Measurements from ENCODE around the gene ECI1.

The ECI1 gene

GRCh38 chr16:2237493-2238149 is 13.8 kb downstream of the ECI1 start:
- Histone ChIP-seq H3K27me3 (ENCODE audit: control insufficient read depth, insufficient read depth, low read length) (no peaks in the 10 kb centered on the region), H3K4me2 (ENCODE audit: low read length) (no peak overlapping the region), H3K9me3 (ENCODE audit: control insufficient read depth, low read length) (no peaks in the 10 kb centered on the region), H2AFZ (no peak overlapping the region), H3K4me3 (ENCODE audit: low read depth, low read length) (no peak overlapping the region), H3K36me3 (ENCODE audit: control insufficient read depth, insufficient read depth, low read length) (no peaks in the 10 kb centered on the region), H3K79me2 (no peaks in the 10 kb centered on the region), H3K27ac (no peak overlapping the region), H3K4me1 (no peaks in the 10 kb centered on the region), H3K9ac (no peak overlapping the region)
- TF ChIP-seq CTCF (IDR thresholded peaks at IDR 0.05), result no peak

- no peaks in the 10 kb centered on the region for H3K79me2 ChIP-seq
- no peaks in the 10 kb centered on the region for H3K36me3 ChIP-seq (ENCODE audit: control insufficient read depth, insufficient read depth, low read length)
- H3K9ac ChIP-seq, result no peak overlapping the region
- no peak for TF ChIP-seq CTCF (IDR thresholded peaks at IDR 0.05)
- H2AFZ ChIP-seq, result no peak overlapping the region
- no peaks in the 10 kb centered on the region for H3K4me1 ChIP-seq
- no peak overlapping the region for H3K27ac ChIP-seq
- H3K27me3 ChIP-seq (ENCODE audit: control insufficient read depth, insufficient read depth, low read length), result no peaks in the 10 kb centered on the region
- H3K9me3 ChIP-seq (ENCODE audit: control insufficient read depth, low read length), result no peaks in the 10 kb centered on the region
- peak overlapping the region; percentile 47 for H3K4me2 ChIP-seq (ENCODE audit: low read length)
- no peak overlapping the region for H3K4me3 ChIP-seq (ENCODE audit: low read depth, low read length)
Observed at GRCh38 chr16:2237102-2237482, 14.3 kb downstream of the ECI1 start.

GRCh38 chr16:2236337-2237101 is 14.9 kb downstream of the ECI1 start, which contains the start of gene DNASE1L2:
DNASE1L2 (plus strand) TSS chr16:2236444; CDS start chr16:2236817, 373 bp downstream.
- Histone ChIP-seq H3K4me2 (ENCODE audit: low read length) (peak within 1 kb of the TSS; percentile 47), H3K4me1 (no peaks in the 10 kb centered on the region), H3K9ac (no peak within 1 kb of the TSS), H3K79me2 (no peaks in the 10 kb centered on the region), H3K9me3 (ENCODE audit: control insufficient read depth, low read length) (no peaks in the 10 kb centered on the region), H2AFZ (no peak within 1 kb of the TSS), H3K27ac (no peak within 1 kb of the TSS), H3K27me3 (ENCODE audit: control insufficient read depth, insufficient read depth, low read length) (no peaks in the 10 kb centered on the region), H3K4me3 (ENCODE audit: low read depth, low read length) (no peak within 1 kb of the TSS), H3K36me3 (ENCODE audit: control insufficient read depth, insufficient read depth, low read length) (no peaks in the 10 kb centered on the region)
- TF ChIP-seq CTCF (IDR thresholded peaks at IDR 0.05), result no peak

- H3K4me3 ChIP-seq (ENCODE audit: low read depth, low read length), result no peak overlapping the region
- no peaks in the 10 kb centered on the region for H3K27me3 ChIP-seq (ENCODE audit: control insufficient read depth, insufficient read depth, low read length)
- H3K9me3 ChIP-seq (ENCODE audit: control insufficient read depth, low read length), result no peaks in the 10 kb centered on the region
- no peak for TF ChIP-seq CTCF (IDR thresholded peaks at IDR 0.05)
- no peaks in the 10 kb centered on the region for H3K36me3 ChIP-seq (ENCODE audit: control insufficient read depth, insufficient read depth, low read length)
- H2AFZ ChIP-seq, result no peak overlapping the region
- H3K4me1 ChIP-seq, result no peaks in the 10 kb centered on the region
- H3K79me2 ChIP-seq, result no peaks in the 10 kb centered on the region
- H3K9ac ChIP-seq, result no peak overlapping the region
- H3K27ac ChIP-seq, result no peak overlapping the region
- H3K4me2 ChIP-seq (ENCODE audit: low read length), result no peak overlapping the region
Observed at GRCh38 chr16:2235695-2236336, 15.6 kb downstream of the ECI1 start.
